Endodermal cell (in vitro differentiated cells): ENCODE results near the gene TNFAIP2. TPM values are rescaled to one million over a fixed set of nuclear protein-coding genes. Genes with fewer than 3 reads are reported as not detected.

Experiments used
- DNase-seq: peaks from one replicate; pipeline ENCODE4 v3.0.0-alpha.2; 2017
- H3K27ac ChIP-seq: 2 replicates; pipeline ENCODE4 v1.5.1; 2013; ENCODE audit warnings: mild to moderate bottlenecking, low read depth, low read length, moderate library complexity
- H3K27me3 ChIP-seq: 2 replicates; pipeline ENCODE4 v1.6.1; 2013; ENCODE audit warnings: mild to moderate bottlenecking, low read length, moderate library complexity; ENCODE audit not compliant: insufficient read depth, control insufficient read depth, poor library complexity, severe bottlenecking
- H3K36me3 ChIP-seq: 2 replicates; pipeline ENCODE4 v1.7.0; 2013; ENCODE audit warnings: mild to moderate bottlenecking, low read length, moderate library complexity; ENCODE audit not compliant: control insufficient read depth, insufficient read depth
- H3K4me1 ChIP-seq: one replicate; pipeline ENCODE4 v1.7.0; 2013; ENCODE audit warnings: low read length; ENCODE audit not compliant: control insufficient read depth, insufficient read depth
- H3K4me3 ChIP-seq: 2 replicates; pipeline ENCODE4 v1.5.1; 2013; ENCODE audit warnings: mild to moderate bottlenecking, low read length, moderate library complexity
- H3K9ac ChIP-seq: 2 replicates; pipeline ENCODE4 v1.6.1; 2013; ENCODE audit warnings: mild to moderate bottlenecking, low read length, moderate library complexity; ENCODE audit not compliant: poor library complexity, severe bottlenecking; ENCODE audit errors: extremely low read depth
- H3K9me3 ChIP-seq: 2 replicates; pipeline ENCODE4 v1.6.1; 2013; ENCODE audit warnings: mild to moderate bottlenecking, low read length, moderate library complexity; ENCODE audit not compliant: control insufficient read depth
- H3K27ac Mint-ChIP-seq: 2 replicates; pipeline ENCODE4 v1.8.0; 2020; ENCODE audit warnings: mixed read lengths
- H3K27me3 Mint-ChIP-seq: 2 replicates; pipeline ENCODE4 v1.8.0; 2021; ENCODE audit warnings: mild to moderate bottlenecking, mixed read lengths; ENCODE audit not compliant: insufficient read depth
- H3K36me3 Mint-ChIP-seq: 2 replicates; pipeline ENCODE4 v1.8.0; 2020; ENCODE audit warnings: low read depth, mixed read lengths
- H3K4me1 Mint-ChIP-seq: 2 replicates; pipeline ENCODE4 v1.8.0; 2020; ENCODE audit warnings: mixed read lengths
- H3K4me3 Mint-ChIP-seq: 2 replicates; pipeline ENCODE4 v1.8.0; 2020; ENCODE audit warnings: mild to moderate bottlenecking, moderate library complexity, mixed read lengths
- H3K9me3 Mint-ChIP-seq: 2 replicates; pipeline ENCODE4 v1.8.0; 2020; ENCODE audit warnings: mild to moderate bottlenecking, mixed read lengths
- CTCF ChIP-seq: fragments of 200-600 bp; sonication (generic); conservative IDR thresholded peaks from 2 replicates; pipeline ENCODE4 v1.5.0; 2021; ENCODE audit warnings: antibody characterized with exemption, mild to moderate bottlenecking
- WGBS, 2 experiments: methylation state at CpG; one replicate each; pipeline versions ENCODE4 v1.1.5 to v1.1.7; 2013; ENCODE audit warnings: missing lambda C conversion rate in 2 of 2, mixed read lengths in 1 of 2; ENCODE audit not compliant: insufficient coverage in 1 of 2, insufficient read length in 1 of 2; 5-methylcytosine and 5-hydroxymethylcytosine counted together
- total RNA-seq, 2 donors: library from RNA; stranded (reverse); fragmentation: NEBNext Ultra II Directional in 1 of 2; extraction: Animal tissue kit (Norgen Biotek cat#: 25700) in 1 of 2; gene quantifications; 2 replicates in 1 of 2; 3 replicates in 1 of 2; pipeline ENCODE4 v1.2.1, GENCODE V29; 2021

The TNFAIP2 gene
- total RNA-seq, 2 donors from 2014 or later, result 16.8 to 19.4 TPM

DNA sequence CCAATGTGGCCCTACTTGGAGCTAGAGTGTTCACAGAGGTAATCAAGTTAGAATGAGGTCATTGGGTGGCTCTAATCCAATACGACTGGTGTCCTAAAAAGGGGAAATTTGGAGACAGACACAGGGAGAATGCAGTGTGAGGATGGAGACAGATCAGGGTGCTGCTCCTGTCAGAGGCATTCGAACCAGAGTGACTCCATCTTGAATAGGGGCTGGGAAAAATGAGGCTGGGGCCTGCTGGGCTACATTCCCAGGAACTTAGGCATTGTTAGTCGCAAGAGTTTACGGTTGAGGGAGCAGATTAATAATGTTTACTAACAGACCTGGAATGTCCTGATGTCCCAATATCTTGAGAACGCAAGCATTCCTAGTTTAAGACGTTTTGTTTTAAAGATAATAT is 20.2 kb downstream of the TNFAIP2 start:
- H3K27me3 ChIP-seq, result no peaks in the 10 kb centered on the region
- Mint-ChIP-seq H3K4me1 (peaks cover 19% of the 10 kb centered on the region), H3K9me3 (no peaks in the 10 kb centered on the region), H3K27ac (no peak overlapping the region), H3K4me3 (no peak overlapping the region), H3K27me3 (peaks cover 17% of the 10 kb centered on the region), H3K36me3 (no peaks in the 10 kb centered on the region)
- no peak overlapping the region for H3K27ac ChIP-seq
- H3K9me3 ChIP-seq, result no peaks in the 10 kb centered on the region
- H3K9ac ChIP-seq, result no peak overlapping the region
- no peaks in the 10 kb centered on the region for H3K36me3 ChIP-seq
- no peak overlapping the region for H3K4me3 ChIP-seq
- peaks cover 4% of the 10 kb centered on the region for H3K4me1 ChIP-seq
- no peak for DNase-seq
- no peak for TF ChIP-seq CTCF
- WGBS, 2 experiments, result 87 to 90% methylated on average over 6 of the region's 6 CpGs

- H3K4me1 Mint-ChIP-seq, result peaks cover 17% of the 10 kb centered on the region
- TF ChIP-seq CTCF, result no peak
- H3K27me3 Mint-ChIP-seq, result peaks cover 15% of the 10 kb centered on the region
- Histone ChIP-seq H3K27ac (no peak overlapping the region), H3K36me3 (no peaks in the 10 kb centered on the region), H3K27me3 (no peaks in the 10 kb centered on the region), H3K4me1 (peaks cover 4% of the 10 kb centered on the region), H3K4me3 (no peak overlapping the region), H3K9me3 (no peaks in the 10 kb centered on the region), H3K9ac (no peak overlapping the region)
- DNase-seq, result no peak
- H3K27ac Mint-ChIP-seq, result no peak overlapping the region
- WGBS, 2 experiments, result 87 to 93% methylated on average over 3 to 4 of the region's 4 CpGs
- no peaks in the 10 kb centered on the region for H3K36me3 Mint-ChIP-seq
- H3K9me3 Mint-ChIP-seq, result no peaks in the 10 kb centered on the region
- H3K4me3 Mint-ChIP-seq, result no peak overlapping the region
Observed at GRCh38 chr14:103144085-103144484, 20.8 kb downstream of the TNFAIP2 start.

DNA sequence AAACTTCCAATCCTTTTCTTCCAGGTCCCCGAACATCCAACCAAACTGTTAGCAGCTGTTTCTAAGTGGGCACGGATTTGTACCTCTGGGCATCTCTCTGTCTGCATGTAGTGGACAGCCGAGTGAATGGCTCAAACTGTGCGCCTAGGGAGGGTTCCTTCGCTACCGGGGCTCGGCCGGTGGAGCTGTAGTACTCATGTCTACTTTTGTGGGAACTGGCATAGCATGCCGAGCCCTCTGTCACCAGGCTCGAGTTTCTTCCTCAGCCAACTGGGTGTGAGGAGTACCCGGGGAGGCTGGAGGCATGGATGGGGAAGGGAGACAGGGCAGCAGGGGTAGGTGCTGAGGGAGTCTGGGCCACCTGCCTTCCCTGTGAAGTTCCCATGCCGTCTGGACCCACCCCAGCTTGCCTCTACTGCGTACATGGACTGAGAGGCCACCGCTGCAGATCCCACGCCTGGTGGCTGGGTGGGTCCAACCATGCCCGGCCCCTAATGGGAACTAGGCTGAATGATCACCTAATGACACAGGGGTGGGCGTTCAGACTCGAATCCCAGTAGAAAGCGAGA is 23.0 kb downstream of the TNFAIP2 start:
- no peak for TF ChIP-seq CTCF
- no peak overlapping the region for H3K27ac ChIP-seq
- Mint-ChIP-seq H3K9me3 (no peaks in the 10 kb centered on the region), H3K4me1 (peaks cover 9% of the 10 kb centered on the region), H3K4me3 (no peak overlapping the region), H3K36me3 (no peaks in the 10 kb centered on the region), H3K27me3 (peaks cover 5% of the 10 kb centered on the region), H3K27ac (no peak overlapping the region)
- DNase-seq, result no peak
- H3K4me1 ChIP-seq, result peaks cover 4% of the 10 kb centered on the region
- H3K4me3 ChIP-seq, result no peak overlapping the region
- no peaks in the 10 kb centered on the region for H3K27me3 ChIP-seq
- 90 to 96% methylated on average over 12 to 19 of the region's 19 CpGs for WGBS, 2 experiments
- H3K9ac ChIP-seq, result no peak overlapping the region
- no peaks in the 10 kb centered on the region for H3K9me3 ChIP-seq
- H3K36me3 ChIP-seq, result no peaks in the 10 kb centered on the region
